22Rv1 (cell line): ENCODE measurements around the gene SLC25A51.

Source experiments
- CTCF ChIP-seq: fragments of 450-650 bp; IDR thresholded peaks from 2 replicates; pipeline ENCODE4 v1.5.1; 2017; ENCODE audit warnings: mild to moderate bottlenecking
- ZFX ChIP-seq: fragments of 450-650 bp; IDR thresholded peaks from 2 replicates; pipeline ENCODE4 v1.6.1; 2017; ENCODE audit warnings: antibody characterized with exemption, borderline replicate concordance

GRCh38 chr9:37873955-37874354, 30.0 kb downstream of the SLC25A51 start:
- no peak for TF ChIP-seq CTCF
- no peak for TF ChIP-seq ZFX
